ENCODE data around the gene CCM2. TPM values are rescaled to one million over a fixed set of nuclear protein-coding genes. Genes with fewer than 3 reads are reported as not detected.

Gene CCM2
- polyA plus RNA-seq, 2 of the 4 experiments (the other 2 are of a cell fraction) = 18.9 to 34.6 TPM

DNA sequence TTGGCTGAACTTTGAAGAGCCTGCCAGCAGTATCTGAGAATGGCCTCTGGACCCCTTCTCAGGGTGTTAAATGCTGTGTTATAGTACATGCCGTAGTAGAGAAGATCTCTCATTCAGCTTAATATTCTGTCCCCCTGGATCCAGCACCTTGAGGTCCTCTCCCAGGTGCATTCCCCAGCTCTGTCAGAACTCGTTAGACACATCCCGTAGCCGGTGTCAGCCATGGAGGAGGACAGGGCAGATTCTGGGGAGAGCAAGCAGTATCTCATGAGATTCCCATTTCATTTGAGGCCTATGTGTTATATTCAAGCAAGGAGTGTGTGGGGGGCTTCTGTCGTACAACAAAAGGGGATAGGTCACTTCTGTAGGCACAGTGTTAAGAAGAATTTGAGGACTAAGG, 53.9 kb downstream of the CCM2 start:
- WGBS (ENCODE audit: missing lambda C conversion rate) = 95% methylated on average over 5 of the region's 5 CpGs
- ATAC-seq (no peak), DNase-seq (ENCODE audit: low read depth in 1 of 2, low spot score in 1 of 2) (no peak), FAIRE-seq (no peak)
- TF ChIP-seq ZC3H11A (IDR thresholded peaks at IDR 0.05) (no peak), ZNF302 (CRISPR knock-in tag; IDR thresholded peaks at IDR 0.05) (no peak), MYC (IDR thresholded peaks at IDR 0.05; ENCODE audit: borderline replicate concordance, low read length) (no peak), TFCP2L1 (CRISPR knock-in tag; IDR thresholded peaks at IDR 0.05) (no peak), EHF (CRISPR knock-in tag; IDR thresholded peaks at IDR 0.05) (no peak), HOXB5 (CRISPR knock-in tag; IDR thresholded peaks at IDR 0.05) (no peak)
- ChIA-PET CTCF (no interaction called here), POLR2A (no interaction called here)
- Histone ChIP-seq H3K9me3 (no peaks in the 10 kb centered on the region), H3K4me1 (no peaks in the 10 kb centered on the region), H3K27ac (no peak overlapping the region), H3K4me2 (no peak overlapping the region), H3K4me3 (no peak overlapping the region)

- ATAC-seq (no peak), DNase-seq (ENCODE audit: low read depth in 1 of 2, low spot score in 1 of 2) (no peak), FAIRE-seq (no peak)
- TF ChIP-seq E2F6 (IDR thresholded peaks at IDR 0.05; ENCODE audit: borderline replicate concordance, low read depth) = no peak
- TF ChIP-seq JUN (IDR thresholded peaks at IDR 0.05) = no peak
- no peak for TF ChIP-seq REST (IDR thresholded peaks at IDR 0.05)
- TF ChIP-seq ZSCAN20 (CRISPR knock-in tag; IDR thresholded peaks at IDR 0.05) = no peak
- no peak for TF ChIP-seq HDAC2 (IDR thresholded peaks at IDR 0.05)
- Histone ChIP-seq H3K9me3 (no peaks in the 10 kb centered on the region), H3K4me3 (no peak overlapping the region), H3K4me2 (no peak overlapping the region), H3K27ac (no peak overlapping the region), H3K4me1 (no peaks in the 10 kb centered on the region)
- POLR2A ChIA-PET = interaction anchor here (0.7 kb wide), 1 partner anchor 57 kb away, joined by 4 read pairs; the partner anchor contains the start of gene TBRG4
- 94% methylated on average over 3 of the region's 3 CpGs for WGBS (ENCODE audit: missing lambda C conversion rate)
- CTCF ChIA-PET = interaction anchor here (0.6 kb wide), 1 partner anchor 1498 kb away, joined by 3 read pairs; no protein-coding TSS in a partner anchor
Observed at GRCh38 chr7:45054442-45054841, 54.4 kb downstream of the CCM2 start.

DNA sequence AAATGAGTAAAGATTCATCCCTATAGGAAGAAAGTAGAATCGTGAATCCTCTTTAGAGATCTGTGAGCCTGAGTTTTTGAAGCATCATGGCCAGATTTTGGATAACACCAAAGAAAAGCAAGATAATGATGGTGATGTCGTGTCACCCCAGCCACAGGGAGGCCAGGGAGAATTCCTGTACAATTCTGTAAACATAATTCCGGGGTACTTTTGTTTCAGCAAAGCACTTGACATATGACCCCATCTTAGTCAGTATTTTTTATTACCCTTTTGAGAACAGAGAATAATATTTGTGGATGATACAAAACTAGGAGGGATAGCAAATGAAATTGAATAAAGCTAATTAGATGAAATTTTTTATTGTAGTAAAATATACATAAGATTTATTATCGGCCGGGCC, 55.0 kb downstream of the CCM2 start:
- Histone ChIP-seq H3K27ac (no peak overlapping the region), H3K9me3 (no peaks in the 10 kb centered on the region), H3K4me2 (no peak overlapping the region), H3K4me3 (no peak overlapping the region), H3K4me1 (no peaks in the 10 kb centered on the region)
- DNase-seq (ENCODE audit: low read depth in 1 of 2, low spot score in 1 of 2) (no peak), FAIRE-seq (no peak), ATAC-seq (no peak)
- TF ChIP-seq MAFK (IDR thresholded peaks at IDR 0.05; ENCODE audit: partially characterized antibody) (no peak), CBX8 (IDR thresholded peaks at IDR 0.05) (no peak), ZC3H11A (IDR thresholded peaks at IDR 0.05) (no peak), POLR2AphosphoS2 (conservative IDR thresholded peaks at IDR 0.05; ENCODE audit: low read length) (no peak), ESRRA (IDR thresholded peaks at IDR 0.05; ENCODE audit: borderline replicate concordance, low read length) (no peak), TFCP2L1 (CRISPR knock-in tag; IDR thresholded peaks at IDR 0.05) (no peak), BHLHE40 (IDR thresholded peaks at IDR 0.05; ENCODE audit: low read depth, low read length) (no peak), ZNF302 (CRISPR knock-in tag; IDR thresholded peaks at IDR 0.05) (no peak), FOSL2 (IDR thresholded peaks at IDR 0.05) (no peak), FOSL2 (CRISPR knock-in tag; IDR thresholded peaks at IDR 0.05) (no peak), MYC (IDR thresholded peaks at IDR 0.05; ENCODE audit: borderline replicate concordance, low read length) (no peak), JUNB (IDR thresholded peaks at IDR 0.05) (no peak), PHF8 (IDR thresholded peaks at IDR 0.05; ENCODE audit: borderline replicate concordance, low read depth) (no peak), RAD21 (conservative IDR thresholded peaks at IDR 0.05 in 1 of 2, IDR thresholded peaks at IDR 0.05 in 1 of 2) (no peak), HOXB5 (CRISPR knock-in tag; IDR thresholded peaks at IDR 0.05) (no peak)
- TF ChIP-seq, protein P1, sequence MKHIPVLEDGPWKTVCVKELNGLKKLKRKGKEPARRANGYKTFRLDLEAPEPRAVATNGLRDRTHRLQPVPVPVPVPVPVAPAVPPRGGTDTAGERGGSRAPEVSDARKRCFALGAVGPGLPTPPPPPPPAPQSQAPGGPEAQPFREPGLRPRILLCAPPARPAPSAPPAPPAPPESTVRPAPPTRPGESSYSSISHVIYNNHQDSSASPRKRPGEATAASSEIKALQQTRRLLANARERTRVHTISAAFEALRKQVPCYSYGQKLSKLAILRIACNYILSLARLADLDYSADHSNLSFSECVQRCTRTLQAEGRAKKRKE (CRISPR knock-in tag; IDR thresholded peaks at IDR 0.05; ENCODE audit: low read depth) = no peak
- TF ChIP-seq, protein P2, sequence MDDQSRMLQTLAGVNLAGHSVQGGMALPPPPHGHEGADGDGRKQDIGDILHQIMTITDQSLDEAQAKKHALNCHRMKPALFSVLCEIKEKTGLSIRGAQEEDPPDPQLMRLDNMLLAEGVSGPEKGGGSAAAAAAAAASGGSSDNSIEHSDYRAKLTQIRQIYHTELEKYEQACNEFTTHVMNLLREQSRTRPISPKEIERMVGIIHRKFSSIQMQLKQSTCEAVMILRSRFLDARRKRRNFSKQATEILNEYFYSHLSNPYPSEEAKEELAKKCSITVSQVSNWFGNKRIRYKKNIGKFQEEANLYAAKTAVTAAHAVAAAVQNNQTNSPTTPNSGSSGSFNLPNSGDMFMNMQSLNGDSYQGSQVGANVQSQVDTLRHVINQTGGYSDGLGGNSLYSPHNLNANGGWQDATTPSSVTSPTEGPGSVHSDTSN (IDR thresholded peaks at IDR 0.05) = no peak
- TF ChIP-seq, protein P3, sequence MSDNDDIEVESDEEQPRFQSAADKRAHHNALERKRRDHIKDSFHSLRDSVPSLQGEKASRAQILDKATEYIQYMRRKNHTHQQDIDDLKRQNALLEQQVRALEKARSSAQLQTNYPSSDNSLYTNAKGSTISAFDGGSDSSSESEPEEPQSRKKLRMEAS (IDR thresholded peaks at IDR 0.05) = no peak
- POLR2A ChIA-PET = interaction anchor here (0.7 kb wide), 1 partner anchor 57 kb away, joined by 4 read pairs; the partner anchor contains the start of gene TBRG4
- whole genome bisulfite sequencing (ENCODE audit: missing lambda C conversion rate) = 86% methylated on average over 5 of the region's 5 CpGs
- CTCF ChIA-PET = interaction anchor here (0.6 kb wide), 1 partner anchor 1498 kb away, joined by 3 read pairs; no protein-coding TSS in a partner anchor

All from A549 (cell line).